Neural crest cell (in vitro differentiated cells): Measurements from ENCODE around the gene KIF21B. TPM values are rescaled to one million over a fixed set of nuclear protein-coding genes. Genes with fewer than 3 reads are reported as not detected.

Experiments
- DNase-seq: peaks from one replicate; pipeline ENCODE4 v3.0.0; 2021; ENCODE audit warnings: low read depth, mixed read lengths, low spot score
- H3K27ac Mint-ChIP-seq: one replicate; pipeline ENCODE4 v1.8.0; 2021; ENCODE audit warnings: mild to moderate bottlenecking, mixed read lengths; ENCODE audit not compliant: unreplicated experiment
- H3K27me3 Mint-ChIP-seq: 2 replicates; pipeline ENCODE4 v1.8.0; 2021; ENCODE audit warnings: low read depth, mild to moderate bottlenecking, mixed read lengths
- H3K36me3 Mint-ChIP-seq: 2 replicates; pipeline ENCODE4 v1.8.0; 2021; ENCODE audit warnings: low read depth, mild to moderate bottlenecking, mixed read lengths
- H3K4me1 Mint-ChIP-seq: 2 replicates; pipeline ENCODE4 v1.8.0; 2021; ENCODE audit warnings: mixed read lengths
- H3K4me3 Mint-ChIP-seq: one replicate; pipeline ENCODE4 v1.8.0; 2021; ENCODE audit warnings: mild to moderate bottlenecking, mixed read lengths
- H3K9me3 Mint-ChIP-seq: 2 replicates; pipeline ENCODE4 v1.8.0; 2021; ENCODE audit warnings: mixed read lengths
- CTCF ChIP-seq: fragments of 200-600 bp; sonication (generic); conservative IDR thresholded peaks from 2 replicates; pipeline ENCODE4 v1.5.0; 2021; ENCODE audit warnings: antibody characterized with exemption, mild to moderate bottlenecking
- total RNA-seq: library from RNA; stranded (reverse); gene quantifications from 2 replicates; pipeline ENCODE4 v1.2.1, GENCODE V29; 2021

Gene KIF21B
- total RNA-seq, 1 donor from 2014 or later: 28.9 TPM

- H3K27me3 Mint-ChIP-seq: peaks cover 2% of the 10 kb centered on the region
- H3K9me3 Mint-ChIP-seq: peaks cover 2% of the 10 kb centered on the region
- no peak for TF ChIP-seq CTCF
- DNase-seq: no peak
- H3K4me1 Mint-ChIP-seq: peaks cover 16% of the 10 kb centered on the region
- no peak overlapping the region for H3K27ac Mint-ChIP-seq
- H3K36me3 Mint-ChIP-seq: no peaks in the 10 kb centered on the region
- H3K4me3 Mint-ChIP-seq: no peak overlapping the region
These were observed 64.9 kb downstream of the KIF21B start for GRCh38 chr1:200958597-200958996.

- no peaks in the 10 kb centered on the region for H3K27me3 Mint-ChIP-seq
- H3K27ac Mint-ChIP-seq: no peak overlapping the region
- DNase-seq: no peak
- no peak overlapping the region for H3K4me3 Mint-ChIP-seq
- no peaks in the 10 kb centered on the region for H3K36me3 Mint-ChIP-seq
- no peak for TF ChIP-seq CTCF
- no peaks in the 10 kb centered on the region for H3K9me3 Mint-ChIP-seq
- H3K4me1 Mint-ChIP-seq: peaks cover 3% of the 10 kb centered on the region
These were observed 69.1 kb downstream of the KIF21B start for GRCh38 chr1:200954434-200954833.

- Mint-ChIP-seq H3K27ac (no peak overlapping the region), H3K27me3 (no peaks in the 10 kb centered on the region), H3K36me3 (peaks cover 7% of the 10 kb centered on the region), H3K4me3 (no peak overlapping the region), H3K4me1 (no peaks in the 10 kb centered on the region), H3K9me3 (peaks cover 11% of the 10 kb centered on the region)
- no peak for TF ChIP-seq CTCF
- no peak for DNase-seq
These were observed 72.5 kb downstream of the KIF21B start for GRCh38 chr1:200951016-200951415.

- TF ChIP-seq CTCF: no peak
- H3K27me3 Mint-ChIP-seq: no peaks in the 10 kb centered on the region
These were observed 73.9 kb downstream of the KIF21B start for GRCh38 chr1:200949626-200950025.

GRCh38 chr1:200947059-200947566 lies 76.4 kb downstream of the KIF21B start:
- Mint-ChIP-seq H3K27ac (no peak overlapping the region), H3K27me3 (no peaks in the 10 kb centered on the region), H3K4me1 (peaks cover 9% of the 10 kb centered on the region), H3K4me3 (no peak overlapping the region), H3K36me3 (peaks cover 13% of the 10 kb centered on the region), H3K9me3 (peaks cover 20% of the 10 kb centered on the region)
- no peak for TF ChIP-seq CTCF
- no peak for DNase-seq

More at GRCh38 chr1:200949626-200950025, 73.9 kb downstream of the KIF21B start:
- Mint-ChIP-seq H3K4me3 (no peak overlapping the region), H3K27ac (no peak overlapping the region), H3K9me3 (peaks cover 15% of the 10 kb centered on the region), H3K36me3 (peaks cover 7% of the 10 kb centered on the region), H3K4me1 (peaks cover 9% of the 10 kb centered on the region)
- DNase-seq: no peak
